Loucy (cell line): Measurements from ENCODE around the gene CAMTA1.

Source experiments
- H2AFZ ChIP-seq: fragments of 200-600 bp; sonication (generic); 2 replicates; pipeline ENCODE4 v1.6.0; 2016; ENCODE audit warnings: antibody characterized with exemption, mild to moderate bottlenecking, low read length, moderate library complexity
- H3F3A ChIP-seq: fragments of 200-600 bp; 2 replicates; pipeline ENCODE4 v1.6.0; 2016; ENCODE audit warnings: antibody characterized with exemption, low read depth, mild to moderate bottlenecking
- H3K27me3 ChIP-seq: fragments of 200-600 bp; sonication (generic); 2 replicates; pipeline ENCODE4 v1.6.1; 2014; ENCODE audit warnings: low read length, mild to moderate bottlenecking; ENCODE audit not compliant: insufficient read depth, poor library complexity, severe bottlenecking
- H3K36me3 ChIP-seq: fragments of 200-600 bp; sonication (generic); 2 replicates; pipeline ENCODE4 v1.6.1; 2016; ENCODE audit warnings: low read length; ENCODE audit not compliant: insufficient read depth
- H3K4me1 ChIP-seq: fragments of 200-600 bp; sonication (generic); 2 replicates; pipeline ENCODE4 v1.5.1; 2014; ENCODE audit warnings: low read length, mild to moderate bottlenecking; ENCODE audit not compliant: insufficient read depth, poor library complexity, severe bottlenecking
- H3K4me2 ChIP-seq: fragments of 200-600 bp; sonication (generic); 2 replicates; pipeline ENCODE4 v1.6.0; 2014; ENCODE audit warnings: antibody characterized with exemption, low read length, low read depth, mild to moderate bottlenecking; ENCODE audit not compliant: poor library complexity, severe bottlenecking
- H3K4me3 ChIP-seq: fragments of 200-600 bp; sonication (generic); 2 replicates; pipeline ENCODE4 v1.5.1; 2014; ENCODE audit warnings: low read length, mild to moderate bottlenecking, mixed read lengths; ENCODE audit not compliant: poor library complexity, severe bottlenecking
- H3K79me2 ChIP-seq: fragments of 200-600 bp; sonication (generic); 2 replicates; pipeline ENCODE4 v1.6.1; 2014; ENCODE audit warnings: low read length; ENCODE audit not compliant: insufficient read depth
- H3K9ac ChIP-seq: fragments of 200-600 bp; sonication (generic); 2 replicates; pipeline ENCODE4 v1.6.0; 2014; ENCODE audit warnings: mild to moderate bottlenecking, low read depth, low read length, moderate library complexity; ENCODE audit not compliant: poor library complexity, severe bottlenecking
- H3K9me2 ChIP-seq: fragments of 200-600 bp; sonication (generic); replicated peaks from 2 replicates; pipeline ENCODE4 v1.6.1; 2016; ENCODE audit warnings: low read depth, low read length, mixed read lengths
- H3K9me3 ChIP-seq: fragments of 200-600 bp; sonication (generic); 2 replicates; pipeline ENCODE4 v1.6.1; 2014; ENCODE audit warnings: mild to moderate bottlenecking, antibody characterized with exemption, low read length, low read depth; ENCODE audit not compliant: insufficient read depth
- H4K20me1 ChIP-seq: fragments of 200-600 bp; sonication (generic); 2 replicates; pipeline ENCODE4 v1.6.0; 2014; ENCODE audit warnings: antibody characterized with exemption, low read length, mild to moderate bottlenecking; ENCODE audit not compliant: insufficient read depth, poor library complexity, severe bottlenecking
- EZH2phosphoT487 ChIP-seq: fragments of 200-600 bp; IDR thresholded peaks from 2 replicates; pipeline ENCODE4 v1.6.1; 2018; ENCODE audit warnings: antibody characterized with exemption, mild to moderate bottlenecking, moderate library complexity, borderline replicate concordance
- TF ChIP-seq, protein P1 (sequence below): fragments of 200-600 bp; sonication (generic); conservative IDR thresholded peaks from 2 replicates; pipeline ENCODE4 v1.5.1; 2014; ENCODE audit warnings: mild to moderate bottlenecking, antibody characterized with exemption, low read length

The CAMTA1 gene

GRCh38 chr1:7501723-7502603 lies 716.7 kb downstream of the CAMTA1 start:
- H3K27me3 ChIP-seq: no peaks in the 10 kb centered on the region
- no peaks in the 10 kb centered on the region for H4K20me1 ChIP-seq
- H3K9me3 ChIP-seq: peaks cover 7% of the 10 kb centered on the region; the same call in 1 of the 2 replicates
- H3K79me2 ChIP-seq: no peaks in the 10 kb centered on the region
- no peak overlapping the region for H3K9ac ChIP-seq
- no peak overlapping the region for H3K4me3 ChIP-seq
- no peak overlapping the region for H2AFZ ChIP-seq
- no peaks in the 10 kb centered on the region for H3F3A ChIP-seq
- H3K4me1 ChIP-seq: no peaks in the 10 kb centered on the region
- H3K9me2 ChIP-seq: no peaks in the 10 kb centered on the region
- no peaks in the 10 kb centered on the region for H3K36me3 ChIP-seq
- H3K4me2 ChIP-seq: no peak overlapping the region
- TF ChIP-seq, protein P1, sequence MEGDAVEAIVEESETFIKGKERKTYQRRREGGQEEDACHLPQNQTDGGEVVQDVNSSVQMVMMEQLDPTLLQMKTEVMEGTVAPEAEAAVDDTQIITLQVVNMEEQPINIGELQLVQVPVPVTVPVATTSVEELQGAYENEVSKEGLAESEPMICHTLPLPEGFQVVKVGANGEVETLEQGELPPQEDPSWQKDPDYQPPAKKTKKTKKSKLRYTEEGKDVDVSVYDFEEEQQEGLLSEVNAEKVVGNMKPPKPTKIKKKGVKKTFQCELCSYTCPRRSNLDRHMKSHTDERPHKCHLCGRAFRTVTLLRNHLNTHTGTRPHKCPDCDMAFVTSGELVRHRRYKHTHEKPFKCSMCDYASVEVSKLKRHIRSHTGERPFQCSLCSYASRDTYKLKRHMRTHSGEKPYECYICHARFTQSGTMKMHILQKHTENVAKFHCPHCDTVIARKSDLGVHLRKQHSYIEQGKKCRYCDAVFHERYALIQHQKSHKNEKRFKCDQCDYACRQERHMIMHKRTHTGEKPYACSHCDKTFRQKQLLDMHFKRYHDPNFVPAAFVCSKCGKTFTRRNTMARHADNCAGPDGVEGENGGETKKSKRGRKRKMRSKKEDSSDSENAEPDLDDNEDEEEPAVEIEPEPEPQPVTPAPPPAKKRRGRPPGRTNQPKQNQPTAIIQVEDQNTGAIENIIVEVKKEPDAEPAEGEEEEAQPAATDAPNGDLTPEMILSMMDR: no peak
- no peak for TF ChIP-seq EZH2phosphoT487

- Histone ChIP-seq H3K9me2 (no peaks in the 10 kb centered on the region), H3K4me2 (no peak overlapping the region), H3K79me2 (no peaks in the 10 kb centered on the region), H3K9me3 (no peaks in the 10 kb centered on the region; the same call in 1 of the 2 replicates), H2AFZ (no peak overlapping the region), H3F3A (no peaks in the 10 kb centered on the region), H3K4me1 (no peaks in the 10 kb centered on the region), H3K27me3 (no peaks in the 10 kb centered on the region), H3K9ac (no peak overlapping the region), H3K4me3 (no peak overlapping the region), H3K36me3 (no peaks in the 10 kb centered on the region), H4K20me1 (no peaks in the 10 kb centered on the region)
- no peak for TF ChIP-seq EZH2phosphoT487
- TF ChIP-seq, protein P1: no peak
Measured at GRCh38 chr1:7503691-7504437, 718.6 kb downstream of the CAMTA1 start.

DNA sequence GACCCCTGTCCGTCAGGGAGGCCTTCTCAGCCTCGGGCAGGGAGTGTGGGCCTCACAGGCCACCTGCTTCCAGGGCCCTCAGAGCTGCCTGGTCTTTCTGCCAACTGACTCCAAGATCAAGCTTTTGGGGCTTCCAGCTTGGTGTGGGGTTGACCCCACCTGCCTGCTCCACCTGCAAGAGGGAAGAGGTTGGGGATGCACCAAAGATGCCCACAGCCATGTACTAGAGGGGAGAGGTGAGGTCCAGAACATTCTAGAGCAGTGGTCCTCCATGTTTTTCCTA lies 719.1 kb downstream of the CAMTA1 start:
- Histone ChIP-seq H3K36me3 (no peaks in the 10 kb centered on the region), H3K9ac (no peak overlapping the region), H3K4me2 (no peak overlapping the region), H3K9me2 (no peaks in the 10 kb centered on the region), H3F3A (no peaks in the 10 kb centered on the region), H3K9me3 (no peaks in the 10 kb centered on the region; the same call in 1 of the 2 replicates), H3K4me3 (no peak overlapping the region), H3K79me2 (no peaks in the 10 kb centered on the region), H4K20me1 (no peaks in the 10 kb centered on the region), H2AFZ (no peak overlapping the region), H3K27me3 (no peaks in the 10 kb centered on the region), H3K4me1 (no peaks in the 10 kb centered on the region)
- TF ChIP-seq, protein P1: no peak
- no peak for TF ChIP-seq EZH2phosphoT487
